HUES64 (cell line): ENCODE measurements around the gene TCF3.

ENCODE experiments used
- H3K27ac ChIP-seq: 2 replicates; pipeline ENCODE4 v1.7.0; 2013; ENCODE audit warnings: low read depth, low read length, inconsistent platforms
- H3K27me3 ChIP-seq: 2 replicates; pipeline ENCODE4 v1.6.1; 2013; ENCODE audit warnings: mild to moderate bottlenecking, low read length; ENCODE audit not compliant: insufficient read depth
- H3K36me3 ChIP-seq: 2 replicates; pipeline ENCODE4 v1.6.1; 2013; ENCODE audit warnings: mild to moderate bottlenecking, low read length; ENCODE audit not compliant: insufficient read depth
- H3K4me1 ChIP-seq: 2 replicates; pipeline ENCODE4 v1.6.1; 2013; ENCODE audit warnings: mild to moderate bottlenecking, low read length, moderate library complexity; ENCODE audit not compliant: insufficient read depth
- H3K4me3 ChIP-seq: 2 replicates; pipeline ENCODE4 v1.5.1; 2013; ENCODE audit warnings: mild to moderate bottlenecking, low read length, moderate library complexity
- H3K9ac ChIP-seq: 2 replicates; pipeline ENCODE4 v1.6.1; 2013; ENCODE audit warnings: mild to moderate bottlenecking, low read depth, low read length
- H3K9me3 ChIP-seq: 2 replicates; pipeline ENCODE4 v1.6.1; 2013; ENCODE audit warnings: low read depth, low read length; ENCODE audit not compliant: insufficient read depth
- WGBS: fragments of 150-250, 120-280 bp; methylation state at CpG from one replicate; pipeline ENCODE4 v1.1.7; 2013; ENCODE audit warnings: missing lambda C conversion rate; 5-methylcytosine and 5-hydroxymethylcytosine counted together

Gene TCF3

DNA sequence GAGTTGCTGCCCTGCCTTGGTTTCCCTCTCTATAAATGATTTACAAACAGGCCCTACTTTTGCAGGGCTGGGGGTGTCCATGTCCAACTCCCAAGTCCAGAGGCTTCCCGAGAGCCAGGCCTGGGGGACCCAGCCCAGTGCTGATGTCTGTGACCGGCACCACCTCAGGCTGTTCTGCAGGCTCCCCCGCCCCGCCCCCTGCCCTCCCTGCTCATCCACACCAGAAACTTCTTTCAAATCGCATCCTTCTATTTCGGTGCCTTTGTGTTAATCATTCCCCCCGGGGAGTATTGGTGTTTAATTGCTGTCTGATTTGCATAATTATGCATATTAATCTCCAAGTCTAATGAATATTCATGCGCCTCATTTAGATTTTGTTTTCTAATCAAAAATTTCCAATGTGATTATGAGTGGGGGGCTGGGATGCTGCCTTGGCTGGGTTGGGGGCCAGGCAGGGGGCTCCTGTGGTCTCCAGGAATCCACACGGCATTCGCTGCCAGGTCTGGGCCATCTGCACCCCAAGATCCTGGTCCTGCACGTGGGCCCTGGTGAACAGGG, 19.1 kb downstream of the TCF3 start:
- Histone ChIP-seq H3K9me3 (no peaks in the 10 kb centered on the region), H3K4me1 (no peaks in the 10 kb centered on the region), H3K36me3 (peaks cover 82% of the 10 kb centered on the region), H3K27me3 (no peaks in the 10 kb centered on the region), H3K27ac (no peak overlapping the region), H3K4me3 (no peak overlapping the region), H3K9ac (no peak overlapping the region)
- 90% methylated on average over 8 of the region's 11 CpGs for WGBS

DNA sequence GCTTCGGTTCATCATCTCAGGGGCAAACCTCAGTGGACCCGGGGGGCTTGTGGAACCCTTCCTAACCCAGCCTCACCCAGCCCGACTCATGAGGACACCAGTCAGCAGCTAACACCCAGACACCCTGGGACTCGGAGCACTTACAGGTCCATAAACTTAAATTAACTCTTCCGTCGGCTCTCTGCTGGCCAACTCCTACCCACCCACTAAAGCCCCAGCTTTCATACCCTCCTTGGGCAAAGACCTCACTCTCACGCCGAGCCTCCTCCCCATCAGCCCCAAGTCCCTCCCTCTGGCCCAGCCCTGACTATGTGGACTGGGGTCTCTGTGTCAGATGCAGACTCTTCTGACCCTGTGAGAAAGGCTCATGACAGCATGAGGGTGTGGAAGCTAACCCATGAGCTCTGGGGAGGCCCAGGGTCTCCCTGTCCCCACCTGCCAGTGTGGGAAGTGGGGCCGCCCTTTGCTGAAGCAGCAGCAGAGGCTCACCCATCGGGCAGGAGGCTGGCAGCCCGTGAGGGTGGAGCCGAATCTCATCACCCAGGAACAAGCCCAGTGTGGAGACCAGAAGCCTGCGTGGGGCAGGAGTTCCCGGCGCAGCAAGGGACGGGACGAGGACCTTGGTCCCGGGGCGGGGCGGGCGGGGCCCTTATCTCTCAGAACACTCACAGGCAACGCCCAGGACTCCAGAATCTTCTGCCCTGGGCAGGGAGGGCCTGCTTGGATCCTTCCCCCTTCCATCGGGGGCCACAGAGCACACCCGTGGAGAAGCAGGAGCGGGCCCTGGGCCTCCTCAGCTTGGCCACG, 19.8 kb downstream of the TCF3 start:
- H3K4me1 ChIP-seq = no peaks in the 10 kb centered on the region
- no peak overlapping the region for H3K4me3 ChIP-seq
- H3K36me3 ChIP-seq = peaks cover 75% of the 10 kb centered on the region
- 96% methylated on average over 26 of the region's 26 CpGs for WGBS
- no peak overlapping the region for H3K9ac ChIP-seq
- H3K27ac ChIP-seq = no peak overlapping the region
- H3K9me3 ChIP-seq = no peaks in the 10 kb centered on the region
- H3K27me3 ChIP-seq = no peaks in the 10 kb centered on the region

DNA sequence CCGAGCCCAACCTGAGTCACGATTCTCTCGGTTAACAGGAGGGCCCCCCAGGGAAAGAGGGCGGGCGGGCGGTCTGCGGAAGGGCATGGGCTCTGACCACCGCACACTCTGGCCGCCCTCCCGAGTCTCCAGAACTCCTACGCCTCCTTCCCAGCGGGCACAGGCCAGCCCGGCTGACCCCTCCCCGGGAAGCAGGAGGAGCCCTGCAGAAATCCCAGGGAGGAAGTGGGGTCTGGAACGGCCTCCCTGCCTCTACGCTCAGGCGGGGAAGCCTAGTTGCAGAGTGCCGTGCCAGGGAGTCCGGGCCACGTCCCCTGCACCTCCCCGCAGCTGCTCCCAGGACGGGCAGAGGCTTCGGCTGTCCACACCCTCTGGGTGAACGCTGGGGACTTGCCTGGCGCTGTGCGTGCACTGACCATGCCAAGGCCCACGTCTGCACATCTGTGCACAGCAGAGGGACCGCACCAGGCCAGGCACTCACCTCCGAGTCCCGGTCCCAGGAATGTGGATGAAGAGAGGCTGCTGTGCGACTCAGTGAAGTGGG, 20.8 kb downstream of the TCF3 start:
- Histone ChIP-seq H3K27ac (no peak overlapping the region), H3K36me3 (peaks cover 70% of the 10 kb centered on the region), H3K4me1 (no peaks in the 10 kb centered on the region), H3K27me3 (no peaks in the 10 kb centered on the region), H3K4me3 (no peak overlapping the region), H3K9ac (no peak overlapping the region), H3K9me3 (no peaks in the 10 kb centered on the region)
- 97% methylated on average over 31 of the region's 31 CpGs for WGBS

DNA sequence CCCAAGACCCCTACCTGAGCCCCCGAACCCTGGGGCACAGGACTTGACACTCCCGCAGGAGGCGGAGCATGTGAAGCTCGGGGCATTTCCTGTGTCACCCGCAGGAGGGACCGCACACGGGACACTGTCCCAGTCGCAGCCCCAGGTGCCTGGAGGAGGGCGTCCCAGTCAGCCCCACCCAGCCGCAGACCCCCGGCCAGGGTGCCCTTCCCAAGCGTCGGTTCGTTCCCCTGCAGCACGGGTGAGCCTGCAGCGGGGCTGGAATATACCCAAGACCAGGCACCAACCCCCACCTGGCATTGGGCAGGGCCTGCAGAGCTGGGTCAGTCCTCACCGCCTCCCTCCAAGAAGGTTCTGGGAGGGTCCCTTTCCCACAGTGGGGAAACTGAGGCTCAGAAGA, 21.6 kb downstream of the TCF3 start:
- Histone ChIP-seq H3K4me3 (no peak overlapping the region), H3K9ac (no peak overlapping the region), H3K36me3 (peaks cover 71% of the 10 kb centered on the region), H3K27me3 (no peaks in the 10 kb centered on the region), H3K9me3 (no peaks in the 10 kb centered on the region), H3K27ac (no peak overlapping the region), H3K4me1 (no peaks in the 10 kb centered on the region)
- 94% methylated on average over 17 of the region's 17 CpGs for WGBS

DNA sequence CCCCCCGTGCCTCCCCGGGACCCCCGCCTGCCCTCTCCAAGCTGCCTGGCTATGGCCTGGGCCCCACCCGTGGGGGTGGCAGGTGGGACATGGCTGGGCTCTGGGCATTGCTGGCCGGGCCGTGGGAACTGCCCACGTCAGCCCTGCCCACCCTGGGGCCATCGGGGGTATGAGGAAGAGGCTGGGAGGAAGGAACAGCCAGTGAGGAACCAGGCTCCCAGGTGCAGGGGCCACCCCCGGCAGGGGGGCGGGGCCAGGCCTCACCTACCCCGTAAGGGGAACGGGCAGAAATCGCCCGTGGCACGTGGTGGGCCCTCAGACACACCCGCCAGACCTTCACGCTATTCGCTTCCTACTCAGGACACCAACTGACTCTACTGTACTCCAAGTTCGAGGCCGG, 22.4 kb downstream of the TCF3 start:
- H3K9me3 ChIP-seq = no peaks in the 10 kb centered on the region
- H3K27ac ChIP-seq = no peak overlapping the region
- WGBS = 96% methylated on average over 20 of the region's 20 CpGs
- peaks cover 70% of the 10 kb centered on the region for H3K36me3 ChIP-seq
- H3K9ac ChIP-seq = no peak overlapping the region
- no peaks in the 10 kb centered on the region for H3K27me3 ChIP-seq
- no peak overlapping the region for H3K4me3 ChIP-seq
- no peaks in the 10 kb centered on the region for H3K4me1 ChIP-seq

DNA sequence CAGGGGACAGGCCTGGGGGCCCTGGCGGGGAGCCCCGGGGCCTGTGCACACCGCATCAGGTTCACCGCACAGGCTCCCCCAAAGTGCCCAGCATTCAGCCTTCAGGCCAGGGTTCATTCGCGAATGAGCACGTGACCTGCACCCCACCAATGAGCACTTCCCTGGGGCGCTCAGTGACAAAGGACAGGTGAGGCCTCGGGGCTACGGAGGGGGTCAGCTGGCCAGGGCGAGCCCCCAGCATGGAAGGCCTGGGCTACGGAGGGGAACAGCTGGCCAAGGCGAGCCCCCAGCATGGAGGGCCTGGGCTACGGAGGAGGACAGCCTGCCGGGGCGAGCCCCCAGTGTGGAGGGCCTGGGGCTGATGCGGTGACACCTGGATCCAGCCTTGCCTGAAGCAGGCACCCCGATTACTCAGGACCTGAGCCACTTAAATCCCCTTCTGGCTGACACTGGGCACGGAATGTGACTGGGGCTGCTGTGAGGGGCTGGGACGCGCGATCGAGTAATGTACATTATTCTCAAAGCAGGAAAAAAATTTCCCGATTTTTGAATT, 23.1 kb downstream of the TCF3 start:
- Histone ChIP-seq H3K27me3 (no peaks in the 10 kb centered on the region), H3K4me3 (no peak overlapping the region), H3K27ac (no peak overlapping the region), H3K4me1 (no peaks in the 10 kb centered on the region), H3K9me3 (no peaks in the 10 kb centered on the region), H3K9ac (no peak overlapping the region), H3K36me3 (peaks cover 70% of the 10 kb centered on the region)
- WGBS = 96% methylated on average over 24 of the region's 24 CpGs

DNA sequence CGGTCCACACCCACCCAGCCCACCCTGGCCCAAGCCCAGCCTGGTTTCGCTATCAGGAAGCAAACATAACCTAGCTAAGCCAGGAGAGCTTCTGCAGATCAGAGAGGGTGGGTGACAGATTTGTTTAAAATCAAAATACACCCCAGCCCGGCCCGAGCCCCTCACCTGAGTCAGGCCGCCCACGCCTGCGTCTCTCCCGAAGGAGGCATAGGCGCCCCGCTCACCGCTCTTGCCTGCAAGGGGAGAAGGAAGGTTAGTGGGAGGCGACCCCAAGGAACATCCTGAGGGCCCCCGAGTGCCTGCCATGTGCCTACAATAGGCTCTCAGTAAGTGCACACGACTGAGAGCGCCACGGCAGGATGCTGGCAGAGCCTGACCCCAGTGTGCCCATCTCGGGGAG, 25.2 kb downstream of the TCF3 start:
- Histone ChIP-seq H3K27ac (no peak overlapping the region), H3K4me3 (no peak overlapping the region), H3K27me3 (no peaks in the 10 kb centered on the region), H3K4me1 (no peaks in the 10 kb centered on the region), H3K36me3 (peaks cover 70% of the 10 kb centered on the region), H3K9me3 (no peaks in the 10 kb centered on the region), H3K9ac (no peak overlapping the region)
- whole genome bisulfite sequencing = 96% methylated on average over 16 of the region's 17 CpGs

DNA sequence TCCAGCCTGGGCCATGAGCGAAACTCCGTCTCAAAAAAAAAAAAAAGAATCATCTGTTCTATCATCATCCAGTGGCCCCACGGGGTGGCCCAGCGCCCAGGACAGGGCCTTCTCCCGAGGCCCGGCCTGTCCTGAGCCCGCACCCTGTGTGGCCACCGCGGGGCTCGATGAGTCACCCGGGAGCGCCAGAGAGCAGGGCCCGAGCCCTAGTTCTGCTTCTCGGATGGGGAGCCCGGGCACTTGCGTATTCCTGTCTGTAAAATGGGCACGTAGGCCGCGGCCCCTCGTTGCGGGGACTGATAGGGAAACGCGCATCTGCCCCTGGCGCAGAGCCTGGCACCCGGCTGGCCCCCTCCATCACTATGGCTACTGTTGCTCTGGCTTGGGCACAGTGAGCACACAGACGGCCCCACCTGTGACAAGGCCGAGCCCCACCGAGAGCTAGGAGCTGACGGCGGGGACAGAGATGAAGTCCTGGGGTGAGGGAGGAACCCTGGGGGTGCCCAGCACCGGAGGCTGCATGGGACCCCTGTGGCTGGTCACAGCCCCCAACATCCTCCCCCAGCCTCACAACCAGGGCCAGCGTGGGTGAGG, 25.9 kb downstream of the TCF3 start:
- 95% methylated on average over 32 of the region's 32 CpGs for WGBS
- no peaks in the 10 kb centered on the region for H3K9me3 ChIP-seq
- H3K27me3 ChIP-seq = no peaks in the 10 kb centered on the region
- no peak overlapping the region for H3K27ac ChIP-seq
- no peak overlapping the region for H3K4me3 ChIP-seq
- H3K36me3 ChIP-seq = peaks cover 69% of the 10 kb centered on the region
- H3K4me1 ChIP-seq = no peaks in the 10 kb centered on the region
- H3K9ac ChIP-seq = no peak overlapping the region

DNA sequence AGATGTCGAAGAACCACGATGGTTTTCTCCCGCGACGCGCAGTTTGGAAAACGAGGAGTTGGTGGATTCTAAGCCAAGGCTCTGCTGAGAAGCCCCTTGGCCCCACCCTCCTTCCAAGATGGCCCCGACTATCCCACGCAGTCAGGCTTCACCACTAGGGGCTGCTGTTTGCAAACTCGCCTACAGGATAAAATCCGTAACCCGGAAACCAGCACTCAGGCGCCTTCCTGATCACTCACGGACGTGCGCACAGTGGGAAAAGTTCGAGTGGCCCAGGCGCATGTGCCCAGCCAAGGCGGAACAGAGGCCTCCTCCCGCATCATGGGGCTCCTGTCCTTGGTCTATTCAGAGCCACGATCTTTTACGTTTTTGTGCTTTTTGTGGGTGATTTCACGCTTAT, 28.0 kb downstream of the TCF3 start:
- Histone ChIP-seq H3K4me3 (no peak overlapping the region), H3K4me1 (no peaks in the 10 kb centered on the region), H3K27ac (no peak overlapping the region), H3K36me3 (peaks cover 65% of the 10 kb centered on the region), H3K27me3 (no peaks in the 10 kb centered on the region), H3K9me3 (no peaks in the 10 kb centered on the region), H3K9ac (no peak overlapping the region)
- 85% methylated on average over 23 of the region's 23 CpGs for WGBS

DNA sequence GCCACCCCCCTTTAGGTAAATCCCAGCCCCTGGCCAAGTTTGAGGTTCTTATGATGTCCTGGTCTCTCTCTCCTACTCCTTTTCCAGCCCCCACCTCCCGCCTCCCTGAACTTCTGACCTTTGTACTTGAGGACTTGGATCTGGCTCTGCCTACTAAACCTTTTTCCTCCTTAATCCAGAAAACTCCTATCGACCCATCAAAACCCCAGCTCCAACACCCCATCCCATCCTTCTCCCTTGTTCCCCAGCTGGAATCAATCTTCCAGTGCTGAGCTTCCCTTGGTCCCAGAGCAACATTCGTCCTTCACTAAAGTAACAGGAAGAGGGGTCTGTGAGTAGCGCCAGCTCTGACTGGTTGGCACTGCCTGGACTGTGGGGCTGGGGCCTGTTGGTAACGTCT, 29.9 kb downstream of the TCF3 start:
- peaks cover 80% of the 10 kb centered on the region for H3K36me3 ChIP-seq
- H3K27ac ChIP-seq = no peak overlapping the region
- 90% methylated on average over 5 of the region's 5 CpGs for WGBS

DNA sequence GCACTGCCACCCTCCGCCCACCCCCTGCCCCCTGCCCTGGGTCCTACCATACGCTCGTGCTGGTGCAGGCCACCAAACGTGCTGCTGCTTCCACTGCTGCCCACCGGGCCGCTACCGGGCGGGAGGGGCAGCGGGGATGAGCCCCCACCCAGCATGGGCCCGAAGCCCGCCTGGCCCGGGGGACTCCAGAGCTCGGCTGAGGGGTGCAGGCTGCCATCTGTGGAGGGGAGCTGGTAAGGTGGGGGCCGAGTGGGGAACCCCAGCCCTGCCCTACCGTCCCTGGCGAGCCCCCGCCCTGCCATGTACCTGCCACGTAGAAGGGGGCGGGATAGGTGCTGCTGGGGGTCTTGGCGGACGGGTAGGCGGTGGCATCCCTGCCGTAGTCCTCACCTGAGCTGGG, 30.4 kb downstream of the TCF3 start:
- no peaks in the 10 kb centered on the region for H3K9me3 ChIP-seq
- no peaks in the 10 kb centered on the region for H3K27me3 ChIP-seq
- H3K36me3 ChIP-seq = peaks cover 86% of the 10 kb centered on the region
- 96% methylated on average over 23 of the region's 23 CpGs for WGBS
- no peak overlapping the region for H3K9ac ChIP-seq
- H3K27ac ChIP-seq = no peak overlapping the region
- no peak overlapping the region for H3K4me3 ChIP-seq
- H3K4me1 ChIP-seq = no peaks in the 10 kb centered on the region

More for the DNA sequence above, 29.9 kb downstream of the TCF3 start:
- Histone ChIP-seq H3K4me3 (no peak overlapping the region), H3K4me1 (no peaks in the 10 kb centered on the region), H3K9me3 (no peaks in the 10 kb centered on the region), H3K27me3 (no peaks in the 10 kb centered on the region), H3K9ac (no peak overlapping the region)
